Ovary (tissue), 9 donors: Measurements from ENCODE around the gene KCNIP3. TPM values are rescaled to one million over a fixed set of nuclear protein-coding genes. Genes with fewer than 3 reads are reported as not detected.

ENCODE experiments used
- DNase-seq, 5 donors: peaks; one replicate each; pipeline ENCODE4 v3.0.0-alpha.2; 2019 to 2020
- H3K27ac ChIP-seq, 2 donors: fragments of 200-600 bp; one replicate each; pipeline versions ENCODE4 v1.5.1 to v1.8.0; 2019 to 2022
- H3K27me3 ChIP-seq: fragments of 200-600 bp; one replicate; pipeline ENCODE4 v1.8.0; 2022
- H3K36me3 ChIP-seq: fragments of 200-600 bp; sonication (generic); one replicate; pipeline ENCODE4 v1.5.1; 2019
- H3K4me1 ChIP-seq: one replicate; pipeline ENCODE4 v1.8.1; 2013; ENCODE audit warnings: mild to moderate bottlenecking, moderate library complexity; ENCODE audit not compliant: insufficient read depth
- H3K4me3 ChIP-seq: fragments of 200-600 bp; sonication (generic); one replicate; pipeline ENCODE4 v1.5.1; 2017
- H3K9me3 ChIP-seq, 2 donors: fragments of 200-600 bp in 1 of 2; sonication (generic) in 1 of 2; one replicate each; pipeline versions ENCODE4 v1.5.1 to v1.8.1; 2013 to 2019; ENCODE audit warnings: mild to moderate bottlenecking in 1 of 2, moderate library complexity in 1 of 2
- CTCF ChIP-seq, 3 donors: fragments of 450-650 bp in 2 of 3; fragments of 200-600 bp in 1 of 3; IDR thresholded peaks; one replicate each; pipeline versions ENCODE4 v1.5.1 to v1.8.0; 2016 to 2022; ENCODE audit warnings: antibody characterized with exemption in 3 of 3, mild to moderate bottlenecking in 1 of 3
- EP300 ChIP-seq: sonication (generic); formaldehyde crosslinking; IDR thresholded peaks from one replicate; pipeline ENCODE4 v1.6.1; 2017; ENCODE audit warnings: antibody characterized with exemption
- POLR2A ChIP-seq: fragments of 450-650 bp; IDR thresholded peaks from one replicate; pipeline ENCODE4 v1.6.1; 2017; ENCODE audit warnings: antibody characterized with exemption, mild to moderate bottlenecking, moderate library complexity
- WGBS, 3 donors: extraction: QIAGEN DNeasy Blood & Tissue Kit in 1 of 3; methylation state at CpG; one replicate each; pipeline versions ENCODE4 v1.1.5 to v1.1.7; 2013 to 2017; 5-methylcytosine and 5-hydroxymethylcytosine counted together
- intact Hi-C, 4 donors: fragments of 100-400 bp; cut with DNase I; formaldehyde crosslinking; loops; one replicate each; pipeline versions ENCODE4 v1.11.0 to v1.15.1; 2022 to 2023
- polyA plus RNA-seq, 2 donors: library from polyadenylated mRNA; stranded (reverse); fragments of 200-250 nt in 1 of 2; fragments of 350-450 nt in 1 of 2; fragmentation: Illumina TruSeq in 1 of 2; extraction: RNeasy Lipid Tissue Mini Kit (QIAGEN cat#74804) in 1 of 2; gene quantifications; one replicate each; pipeline ENCODE4 v1.2.3, GENCODE V29; 2013 to 2014
- total RNA-seq, 7 donors: library from RNA; depleted of rRNA in 2 of 7; stranded (reverse); fragments of >200 nt in 2 of 7; fragmentation: NEBNext Ultra II Directional in 3 of 7; extraction: Animal tissue kit (Norgen Biotek cat#: 25700) in 3 of 7; gene quantifications; one replicate each; pipeline versions ENCODE4 v1.1.0 to v1.2.4, GENCODE V29; 2016 to 2023
- donor health status: DM: no; HTN: no; CAD: no; lungs with moderate emphysema.
- donor health status: DM: no; HTN: no; CAD: no.
- donor health status: Bipolar disorder and iron deficiency.
- donor health status: DM: yes; HTN: yes; CAD: no.
- donor health status: DM: no; HTN: no; CAD: no.
- donor health status: DM: yes; HTN: yes; CAD: no.

Gene KCNIP3
- total and polyA plus RNA-seq, 9 donors, result 2.2 to 26.0 (median 11.7) TPM

GRCh38 chr2:95328358-95329125 is 31.4 kb downstream of the KCNIP3 start:
- H3K27ac ChIP-seq, result no peak overlapping the region
- no peak overlapping the region for H3K4me3 ChIP-seq
- TF ChIP-seq POLR2A (no peak), EP300 (no peak), CTCF (IDR thresholded peaks at IDR 0.05) (no peak)
- intact Hi-C loops, result no loop called here
- no peaks in the 10 kb centered on the region for H3K4me1 ChIP-seq
- no peaks in the 10 kb centered on the region for H3K36me3 ChIP-seq
- no peak for DNase-seq
- H3K27me3 ChIP-seq, result no peaks in the 10 kb centered on the region
- WGBS, 3 donors, result 51 to 68% (median 60%) methylated on average over 15 of the region's 15 CpGs
- H3K9me3 ChIP-seq, result no peaks in the 10 kb centered on the region

GRCh38 chr2:95329401-95329800 is 32.3 kb downstream of the KCNIP3 start:
- Histone ChIP-seq H3K27me3 (no peaks in the 10 kb centered on the region), H3K27ac (no peak overlapping the region), H3K4me1 (no peaks in the 10 kb centered on the region), H3K36me3 (no peaks in the 10 kb centered on the region), H3K9me3 (no peaks in the 10 kb centered on the region), H3K4me3 (no peak overlapping the region)
- no peak for DNase-seq
- WGBS, 3 donors, result 89 to 93% (median 90%) methylated on average over 11 to 14 of the region's 14 CpGs
- intact Hi-C loops, result no loop called here
- TF ChIP-seq POLR2A, result no peak
- TF ChIP-seq EP300, result no peak
- no peak for TF ChIP-seq CTCF (IDR thresholded peaks at IDR 0.05)

GRCh38 chr2:95329891-95330793 is 33.0 kb downstream of the KCNIP3 start:
- H3K36me3 ChIP-seq, result no peaks in the 10 kb centered on the region
- no peak for DNase-seq
- intact Hi-C loops, result no loop called here
- no peaks in the 10 kb centered on the region for H3K4me1 ChIP-seq
- no peak for TF ChIP-seq POLR2A
- no peak for TF ChIP-seq EP300
- no peak for TF ChIP-seq CTCF (IDR thresholded peaks at IDR 0.05)
- H3K27me3 ChIP-seq, result no peaks in the 10 kb centered on the region
- H3K9me3 ChIP-seq, result no peaks in the 10 kb centered on the region
- 70 to 80% (median 78%) methylated on average over 22 to 23 of the region's 23 CpGs for WGBS, 3 donors
- no peak overlapping the region for H3K27ac ChIP-seq
- H3K4me3 ChIP-seq, result no peak overlapping the region

- no peaks in the 10 kb centered on the region for H3K4me1 ChIP-seq
- intact Hi-C loops, result no loop called here
- no peaks in the 10 kb centered on the region for H3K36me3 ChIP-seq
- no peak overlapping the region for H3K4me3 ChIP-seq
- WGBS, 3 donors, result 80 to 83% (median 81%) methylated on average over 11 of the region's 11 CpGs
- no peak for DNase-seq
- no peak overlapping the region for H3K27ac ChIP-seq
- no peaks in the 10 kb centered on the region for H3K27me3 ChIP-seq
- no peaks in the 10 kb centered on the region for H3K9me3 ChIP-seq
- TF ChIP-seq EP300 (no peak), POLR2A (no peak), CTCF (IDR thresholded peaks at IDR 0.05) (no peak)
Observed at GRCh38 chr2:95330794-95331338, 33.7 kb downstream of the KCNIP3 start.
